B cell (primary cell): ENCODE results near the gene TIMM21. TPM values are rescaled to one million over a fixed set of nuclear protein-coding genes. Genes with fewer than 3 reads are reported as not detected.

Source experiments
- ATAC-seq: fragments of 200-7000 bp; cut with Tn5 transposase; one replicate; pipeline ENCODE4 v1.10.0; 2021; ENCODE audit warnings: low read depth, mild to moderate bottlenecking, moderate number of reproducible peaks, moderate library complexity
- CTCF ChIA-PET: fragments of 350-600 bp; sonication (Branson Sonifier 250); formaldehyde crosslinking; loops from one replicate; lab custom pipeline; 2021; ENCODE audit warnings: antibody characterized with exemption, inconsistent platforms; lab: Charles Lee
- POLR2A ChIA-PET: fragments of 350-600 bp; sonication (Branson Sonifier 250); formaldehyde crosslinking; loops from one replicate; lab custom pipeline; 2021; ENCODE audit warnings: antibody characterized with exemption; lab: Charles Lee
- DNase-seq: peaks from one replicate; pipeline ENCODE4 v3.0.0; 2013
- H2AFZ ChIP-seq: 2 replicates; pipeline ENCODE4 v1.6.1; 2012; ENCODE audit warnings: mild to moderate bottlenecking, low read depth, low read length; ENCODE audit not compliant: insufficient read depth, poor library complexity, severe bottlenecking
- H3K27ac ChIP-seq, 2 donors: 1 replicate in 1 of 2; 2 replicates in 1 of 2; pipeline ENCODE4 v1.5.1; 2012 to 2013; ENCODE audit warnings: low read length in 2 of 2, mild to moderate bottlenecking in 2 of 2, moderate library complexity in 1 of 2
- H3K27me3 ChIP-seq, 4 experiments: fragments of 200-600 bp in 1 of 4; sonication (generic) in 1 of 4; replicated peaks in 1 of 4; 1 replicate in 2 of 4; 2 replicates in 2 of 4; pipeline versions ENCODE4 v1.6.1 to v1.7.0; 2013 to 2016; ENCODE audit warnings: low read length in 3 of 4, mild to moderate bottlenecking in 2 of 4, mixed read lengths in 1 of 4, moderate library complexity in 1 of 4; ENCODE audit not compliant: insufficient read depth in 4 of 4, control insufficient read depth in 3 of 4; ENCODE audit errors: control extremely low read depth in 1 of 4
- H3K36me3 ChIP-seq, 2 experiments: replicated peaks in 1 of 2; 1 replicate in 1 of 2; 2 replicates in 1 of 2; pipeline versions ENCODE4 v1.6.1 to v1.7.1; 2013; ENCODE audit warnings: low read length in 1 of 2; ENCODE audit not compliant: insufficient read depth in 2 of 2, control insufficient read depth in 1 of 2; ENCODE audit errors: control extremely low read depth in 1 of 2, extremely low read depth in 1 of 2
- H3K4me1 ChIP-seq, 2 donors: fragments of 200-600 bp in 1 of 2; sonication (generic) in 1 of 2; 1 replicate in 1 of 2; 2 replicates in 1 of 2; pipeline versions ENCODE4 v1.5.1 to v1.6.1; 2013 to 2017; ENCODE audit warnings: low read length in 2 of 2; ENCODE audit not compliant: control insufficient read depth in 2 of 2, insufficient read depth in 2 of 2
- H3K4me2 ChIP-seq: replicated peaks from 2 replicates; pipeline ENCODE3; 2012; ENCODE audit warnings: mild to moderate bottlenecking, low read depth, low read length; ENCODE audit not compliant: poor library complexity, severe bottlenecking
- H3K4me3 ChIP-seq, 5 experiments: fragments of 200-600 bp in 1 of 5; sonication (generic) in 1 of 5; 1 replicate in 3 of 5; 2 replicates in 2 of 5; pipeline versions ENCODE4 v1.5.1 to v1.7.0; 2011 to 2016; ENCODE audit warnings: low read length in 4 of 5, mild to moderate bottlenecking in 4 of 5, low read depth in 2 of 5, control low read depth in 1 of 5, moderate library complexity in 1 of 5; ENCODE audit not compliant: insufficient read depth in 1 of 5; ENCODE audit errors: control extremely low read depth in 1 of 5, extremely low read depth in 1 of 5
- H3K79me2 ChIP-seq: fragments of 200-600 bp; sonication (generic); one replicate; pipeline ENCODE4 v1.6.0; 2016; ENCODE audit warnings: low read length; ENCODE audit not compliant: control insufficient read depth, insufficient read depth
- H3K9ac ChIP-seq: fragments of 200-600 bp; sonication (generic); 2 replicates; pipeline ENCODE4 v1.6.1; 2017; ENCODE audit warnings: mild to moderate bottlenecking, low read length, moderate library complexity
- H3K9me3 ChIP-seq, 3 donors: one replicate each; pipeline versions ENCODE4 v1.6.1 to v1.7.1; 2013; ENCODE audit warnings: low read length in 2 of 3; ENCODE audit not compliant: control insufficient read depth in 2 of 3, insufficient read depth in 1 of 3; ENCODE audit errors: control extremely low read depth in 1 of 3
- H4K20me1 ChIP-seq: 2 replicates; pipeline ENCODE4 v1.6.0; 2012; ENCODE audit warnings: mild to moderate bottlenecking, low read length; ENCODE audit not compliant: insufficient read depth, control insufficient read depth, poor library complexity, severe bottlenecking
- H3K27ac Mint-ChIP-seq: one replicate; pipeline ENCODE4 v1.8.0; 2021; ENCODE audit warnings: mixed read lengths
- H3K27me3 Mint-ChIP-seq: one replicate; pipeline ENCODE4 v1.8.0; 2021; ENCODE audit warnings: mixed read lengths
- H3K4me1 Mint-ChIP-seq: one replicate; pipeline ENCODE4 v1.8.0; 2021; ENCODE audit warnings: mixed read lengths
- H3K4me3 Mint-ChIP-seq: one replicate; pipeline ENCODE4 v1.8.0; 2021; ENCODE audit warnings: mixed read lengths
- H3K9me3 Mint-ChIP-seq: one replicate; pipeline ENCODE4 v1.8.0; 2022; ENCODE audit warnings: mixed read lengths; ENCODE audit not compliant: insufficient read depth
- CTCF ChIP-seq: fragments of 200-600 bp; IDR thresholded peaks from one replicate; pipeline ENCODE4 v1.8.0; 2022; ENCODE audit warnings: antibody characterized with exemption, mild to moderate bottlenecking
- EZH2 ChIP-seq: IDR thresholded peaks from 2 replicates; pipeline ENCODE4 v1.6.1; 2012; ENCODE audit warnings: borderline replicate concordance, low read depth, mild to moderate bottlenecking, moderate library complexity, low read length; ENCODE audit not compliant: insufficient read depth, poor library complexity, severe bottlenecking
- WGBS: methylation state at CpG from one replicate; pipeline ENCODE4 v1.1.5; 2013; ENCODE audit warnings: missing lambda C conversion rate; ENCODE audit not compliant: insufficient coverage; 5-methylcytosine and 5-hydroxymethylcytosine counted together
- intact Hi-C: fragments of 100-400 bp; cut with micrococcal nuclease; formaldehyde crosslinking; loops from one replicate; pipeline ENCODE4 v1.10.0; 2022
- polyA plus RNA-seq: library from polyadenylated mRNA; depleted of rRNA; stranded (reverse); fragments of >200 nt; gene quantifications from 2 replicates; pipeline ENCODE4 v1.2.3, GENCODE V29; 2012
- total RNA-seq, 2 donors: library from RNA; stranded (reverse); fragments of 120-200 nt in 1 of 2; gene quantifications; 1 replicate in 1 of 2; 2 replicates in 1 of 2; pipeline versions ENCODE4 v1.2.3 to v1.2.4, GENCODE V29; 2013 to 2022

The TIMM21 gene
- total and polyA plus RNA-seq, 2 donors (not counting 1 experiment from before 2014, with no cell fraction given), result 22.9 to 25.0 TPM

GRCh38 chr18:74185860-74186259, 37.5 kb downstream of the TIMM21 start:
- DNase-seq (no peak), ATAC-seq (no peak)
- no peak overlapping the region for H2AFZ ChIP-seq
- H3K9me3 ChIP-seq, result no peaks in the 10 kb centered on the region
- H3K4me1 ChIP-seq, result no peaks in the 10 kb centered on the region
- peaks cover 42% of the 10 kb centered on the region for H3K27me3 Mint-ChIP-seq
- TF ChIP-seq CTCF (no peak), EZH2 (no peak)
- no peak overlapping the region for H3K27ac ChIP-seq
- H3K79me2 ChIP-seq, result no peaks in the 10 kb centered on the region
- peaks cover 0 to 23% (median 2%) of the 10 kb centered on the region in 4 experiments for H3K27me3 ChIP-seq
- WGBS, result 93% methylated on average over 2 of the region's 2 CpGs
- H3K27ac Mint-ChIP-seq, result no peak overlapping the region
- H3K9me3 Mint-ChIP-seq, result no peaks in the 10 kb centered on the region
- intact Hi-C loops, result no loop called here
- H3K9ac ChIP-seq, result no peak overlapping the region
- ChIA-PET CTCF (interaction anchor here (1.2 to 1.4 kb wide), 3 partner anchors 9 to 366 kb away, joined by 3 read pairs; no protein-coding TSS in a partner anchor), POLR2A (no interaction called here)
- H3K36me3 ChIP-seq, result no peaks in the 10 kb centered on the region
- no peaks in the 10 kb centered on the region for H4K20me1 ChIP-seq
- no peaks in the 10 kb centered on the region for H3K4me1 Mint-ChIP-seq
- no peak overlapping the region for H3K4me3 ChIP-seq
- H3K4me3 Mint-ChIP-seq, result no peak overlapping the region
- H3K4me2 ChIP-seq, result no peak overlapping the region

- POLR2A ChIA-PET, result no interaction called here
- H3K27me3 Mint-ChIP-seq, result peaks cover 45% of the 10 kb centered on the region
Measured at GRCh38 chr18:74186661-74187060, 38.3 kb downstream of the TIMM21 start.

More at GRCh38 chr18:74186661-74187060, 38.3 kb downstream of the TIMM21 start:
- ATAC-seq (no peak), DNase-seq (no peak)
- Histone ChIP-seq H3K9me3 (no peaks in the 10 kb centered on the region), H3K27ac (no peak overlapping the region), H3K27me3 (peaks cover 0 to 21% (median 2%) of the 10 kb centered on the region in 4 experiments), H4K20me1 (no peaks in the 10 kb centered on the region), H3K9ac (no peak overlapping the region), H3K4me3 (no peak overlapping the region), H3K79me2 (no peaks in the 10 kb centered on the region), H3K4me1 (no peaks in the 10 kb centered on the region), H2AFZ (no peak overlapping the region), H3K4me2 (no peak overlapping the region), H3K36me3 (no peaks in the 10 kb centered on the region)
- Mint-ChIP-seq H3K9me3 (no peaks in the 10 kb centered on the region), H3K4me1 (no peaks in the 10 kb centered on the region), H3K4me3 (no peak overlapping the region), H3K27ac (no peak overlapping the region)
- CTCF ChIA-PET, result interaction anchor here (1.2 to 1.4 kb wide), 2 partner anchors 155 to 365 kb away, joined by 3 read pairs; no protein-coding TSS in a partner anchor
- TF ChIP-seq EZH2, result no peak
- no peak for TF ChIP-seq CTCF
- WGBS, result 92% methylated on average over 3 of the region's 3 CpGs
- intact Hi-C loops, result no loop called here
